H1 (cell line): ENCODE results near the gene KIAA0586. TPM values are rescaled to one million over a fixed set of nuclear protein-coding genes. Genes with fewer than 3 reads are reported as not detected.

Experiments used
- CTCF ChIA-PET: fragments of 300-600 bp; sonication (Branson Sonifier 250); formaldehyde crosslinking; loops from one replicate; lab custom pipeline; 2021; ENCODE audit not compliant: partially characterized antibody; lab: Charles Lee
- POLR2A ChIA-PET: fragments of 300-600 bp; sonication (Branson Sonifier 250); formaldehyde crosslinking; loops from one replicate; lab custom pipeline; 2021; ENCODE audit warnings: inconsistent platforms; ENCODE audit not compliant: partially characterized antibody; lab: Charles Lee
- DNase-seq, 2 experiments: peaks; one replicate each; pipeline versions ENCODE4 v3.0.0 to v3.0.0-alpha.2; 2010 to 2022; ENCODE audit warnings: low spot score in 2 of 2, low read depth in 1 of 2, mixed read lengths in 1 of 2
- FAIRE-seq: peaks from 2 replicates; lab custom pipeline; 2011; peaks lifted over from hg19 to GRCh38; lab: Jason Lieb, UNC
- H2AFZ ChIP-seq: 2 replicates; pipeline ENCODE4 v1.8.1; 2012; ENCODE audit warnings: low read length, inconsistent platforms
- H2AK5ac ChIP-seq: 2 replicates; pipeline ENCODE4 v1.6.1; 2013; ENCODE audit warnings: low read depth, low read length
- H2BK120ac ChIP-seq: replicated peaks from 2 replicates; pipeline ENCODE3; 2013; ENCODE audit warnings: low read depth, low read length, inconsistent platforms
- H2BK12ac ChIP-seq: 2 replicates; pipeline ENCODE4 v1.6.1; 2013; ENCODE audit warnings: low read depth, low read length
- H2BK15ac ChIP-seq: 2 replicates; pipeline ENCODE4 v1.6.1; 2013; ENCODE audit warnings: low read length
- H2BK20ac ChIP-seq: 2 replicates; pipeline ENCODE4 v1.6.1; 2013; ENCODE audit warnings: low read length
- H2BK5ac ChIP-seq: 2 replicates; pipeline ENCODE4 v1.6.1; 2013; ENCODE audit warnings: low read depth, low read length
- H3K14ac ChIP-seq: 2 replicates; pipeline ENCODE4 v1.6.1; 2013; ENCODE audit warnings: inconsistent platforms; ENCODE audit not compliant: insufficient read length
- H3K18ac ChIP-seq: 2 replicates; pipeline ENCODE4 v1.6.1; 2013; ENCODE audit warnings: low read length; ENCODE audit errors: extremely low read depth
- H3K23ac ChIP-seq: 2 replicates; pipeline ENCODE4 v1.6.1; 2013; ENCODE audit warnings: inconsistent platforms; ENCODE audit not compliant: insufficient read length
- H3K23me2 ChIP-seq: 2 replicates; pipeline ENCODE4 v1.6.1; 2013; ENCODE audit warnings: low read depth, low read length
- H3K27ac ChIP-seq: 2 replicates; pipeline ENCODE4 v1.6.1; 2011; ENCODE audit warnings: low read depth, low read length, inconsistent platforms
- H3K27me3 ChIP-seq, 4 experiments: replicated peaks in 1 of 4; 1 replicate in 1 of 4; 2 replicates in 3 of 4; pipeline versions ENCODE4 v1.6.1 to v1.8.1; 2011 to 2013; ENCODE audit warnings: low read length in 3 of 4, mild to moderate bottlenecking in 3 of 4, inconsistent platforms in 2 of 4, mixed read lengths in 2 of 4, moderate library complexity in 1 of 4; ENCODE audit not compliant: control insufficient read depth in 3 of 4, insufficient read depth in 3 of 4; ENCODE audit errors: extremely low read depth in 1 of 4
- H3K36me3 ChIP-seq, 4 experiments: 2 replicates each; pipeline versions ENCODE4 v1.6.1 to v1.8.1; 2011 to 2013; ENCODE audit warnings: mild to moderate bottlenecking in 4 of 4, low read length in 3 of 4, moderate library complexity in 2 of 4, control low read depth in 1 of 4, inconsistent platforms in 1 of 4; ENCODE audit not compliant: insufficient read depth in 4 of 4, control insufficient read depth in 2 of 4
- H3K4ac ChIP-seq: replicated peaks from 2 replicates; pipeline ENCODE3; 2013; ENCODE audit warnings: low read length, low read depth, mixed read lengths, inconsistent platforms; ENCODE audit not compliant: insufficient read length
- H3K4me1 ChIP-seq, 4 experiments: replicated peaks in 1 of 4; 1 replicate in 1 of 4; 2 replicates in 3 of 4; pipeline versions ENCODE4 v1.6.1 to v1.8.1; 2011 to 2013; ENCODE audit warnings: low read length in 3 of 4, inconsistent platforms in 2 of 4, mixed read lengths in 1 of 4; ENCODE audit not compliant: insufficient read depth in 4 of 4, control insufficient read depth in 3 of 4
- H3K4me2 ChIP-seq, 2 experiments: 2 replicates each; pipeline versions ENCODE4 v1.6.1 to v1.8.1; 2011 to 2013; ENCODE audit warnings: low read depth in 2 of 2, low read length in 2 of 2, control low read depth in 1 of 2, inconsistent platforms in 1 of 2, mild to moderate bottlenecking in 1 of 2; ENCODE audit not compliant: insufficient read depth in 1 of 2
- H3K4me3 ChIP-seq, 4 experiments: fragments of 200-600, 300-600 bp in 1 of 4; sonication (generic), shearing (Covaris generic), sonication (Bioruptor Twin) in 1 of 4; 2 replicates each; pipeline versions ENCODE4 v1.5.1 to v1.8.1; 2011 to 2016; ENCODE audit warnings: low read length in 4 of 4, low read depth in 3 of 4, control low read depth in 2 of 4, inconsistent platforms in 2 of 4, mild to moderate bottlenecking in 2 of 4, mixed read lengths in 1 of 4, moderate library complexity in 1 of 4; ENCODE audit not compliant: insufficient read depth in 2 of 4; ENCODE audit errors: extremely low read depth in 1 of 4
- H3K56ac ChIP-seq: replicated peaks from 2 replicates; pipeline ENCODE3; 2013; ENCODE audit warnings: low read depth, mild to moderate bottlenecking, mixed read lengths, low read length, inconsistent platforms; ENCODE audit not compliant: insufficient read length
- H3K79me1 ChIP-seq: 2 replicates; pipeline ENCODE4 v1.6.1; 2013; ENCODE audit warnings: low read depth, low read length, control low read depth
- H3K79me2 ChIP-seq, 2 experiments: 2 replicates each; pipeline versions ENCODE4 v1.6.1 to v1.8.1; 2012 to 2013; ENCODE audit warnings: low read length in 2 of 2, mild to moderate bottlenecking in 2 of 2, inconsistent platforms in 1 of 2; ENCODE audit not compliant: insufficient read depth in 2 of 2, control insufficient read depth in 1 of 2
- H3K9ac ChIP-seq, 4 experiments: replicated peaks in 1 of 4; 1 replicate in 1 of 4; 2 replicates in 3 of 4; pipeline versions ENCODE4 v1.6.1 to v1.8.1; 2011 to 2013; ENCODE audit warnings: low read depth in 3 of 4, low read length in 3 of 4, control low read depth in 2 of 4, mild to moderate bottlenecking in 2 of 4, moderate library complexity in 2 of 4, inconsistent platforms in 1 of 4; ENCODE audit errors: extremely low read depth in 1 of 4
- H3K9me3 ChIP-seq, 2 experiments: 2 replicates each; pipeline versions ENCODE4 v1.6.1 to v1.8.1; 2012 to 2013; ENCODE audit warnings: mild to moderate bottlenecking in 2 of 2, moderate library complexity in 2 of 2, control low read depth in 1 of 2, inconsistent platforms in 1 of 2, low read depth in 1 of 2, low read length in 1 of 2, mixed read lengths in 1 of 2; ENCODE audit not compliant: insufficient read depth in 2 of 2
- H4K20me1 ChIP-seq, 2 experiments: replicated peaks in 1 of 2; 2 replicates each; pipeline versions ENCODE3 to v1.8.1; 2011 to 2013; ENCODE audit warnings: inconsistent platforms in 2 of 2, low read length in 2 of 2, mild to moderate bottlenecking in 1 of 2; ENCODE audit not compliant: insufficient read depth in 2 of 2, control insufficient read depth in 1 of 2
- H4K5ac ChIP-seq: 2 replicates; pipeline ENCODE4 v1.6.1; 2013; ENCODE audit warnings: low read length, low read depth, mixed read lengths, inconsistent platforms; ENCODE audit not compliant: insufficient read length
- H4K8ac ChIP-seq: 2 replicates; pipeline ENCODE4 v1.8.0; 2013; ENCODE audit warnings: mild to moderate bottlenecking, moderate library complexity, low read length, inconsistent platforms; ENCODE audit not compliant: insufficient read depth; ENCODE audit errors: extremely low read depth
- H4K91ac ChIP-seq: replicated peaks from 2 replicates; pipeline ENCODE3; 2013; ENCODE audit warnings: low read length, mixed read lengths, inconsistent platforms; ENCODE audit not compliant: insufficient read length
- ATF2 ChIP-seq: IDR thresholded peaks from 2 replicates; pipeline ENCODE4 v1.6.1; 2012; ENCODE audit warnings: low read length, inconsistent platforms
- CHD2 ChIP-seq: IDR thresholded peaks from 2 replicates; pipeline ENCODE4 v1.6.1; 2012; ENCODE audit warnings: low read length, improper control_type of control experiment
- CTBP2 ChIP-seq: IDR thresholded peaks from 2 replicates; pipeline ENCODE4 v1.7.0; 2011; ENCODE audit warnings: borderline replicate concordance, mild to moderate bottlenecking, moderate library complexity, mixed read lengths, low read length; ENCODE audit not compliant: insufficient read depth, insufficient read length
- E2F6 ChIP-seq: IDR thresholded peaks from 2 replicates; pipeline ENCODE4 v1.6.1; 2012; ENCODE audit warnings: inconsistent platforms
- EZH2 ChIP-seq: fragments of 200-600 bp; sonication (generic); IDR thresholded peaks from 2 replicates; pipeline ENCODE4 v1.7.1; 2012; ENCODE audit warnings: low read depth, mild to moderate bottlenecking, moderate library complexity, low read length, inconsistent platforms; ENCODE audit not compliant: severe bottlenecking
- TBP ChIP-seq: IDR thresholded peaks from 2 replicates; pipeline ENCODE4 v1.6.1; 2011; ENCODE audit warnings: low read depth, low read length, improper control_type of control experiment
- TEAD4 ChIP-seq: IDR thresholded peaks from 2 replicates; pipeline ENCODE4 v1.6.1; 2012; ENCODE audit warnings: low read depth, low read length, inconsistent platforms, mixed read lengths
- USF2 ChIP-seq: IDR thresholded peaks from 2 replicates; pipeline ENCODE4 v1.6.1; 2011; ENCODE audit warnings: low read length, improper control_type of control experiment
- WGBS, 2 experiments: shearing (Covaris generic) in 1 of 2; methylation state at CpG; one replicate each; pipeline versions ENCODE4 v1.1.6 to v1.1.7; 2013 to 2015; ENCODE audit warnings: low lambda C conversion rate in 2 of 2, mixed read lengths in 2 of 2, inconsistent platforms in 1 of 2, low coverage in 1 of 2, missing lambda C conversion rate in 1 of 2; ENCODE audit not compliant: insufficient replicate concordance in 2 of 2, insufficient coverage in 1 of 2, insufficient read length in 1 of 2; ENCODE audit errors: extremely low coverage in 1 of 2, missing lambda C conversion rate in 1 of 2; 5-methylcytosine and 5-hydroxymethylcytosine counted together
- polyA plus RNA-seq, 7 experiments: library from polyadenylated mRNA; depleted of rRNA in 3 of 7; stranded (reverse) in 5 of 7; unstranded in 2 of 7; fragments of >200 nt in 5 of 7; fragments of 200-250 nt in 2 of 7; gene quantifications; 1 replicate in 5 of 7; 2 replicates in 1 of 7; 4 replicates in 1 of 7; pipeline versions ENCODE4 v1.2.1 to v1.2.3, GENCODE V29; 2011 to 2013; ENCODE audit warnings: missing spikeins in 2 of 7, mixed read lengths in 2 of 7
- total RNA-seq: library from RNA; stranded (reverse); fragmentation: NEBNext Ultra II Directional; extraction: Animal tissue kit (Norgen Biotek cat#: 25700); gene quantifications from 2 replicates; pipeline ENCODE4 v1.2.1, GENCODE V29; 2021

The KIAA0586 gene
- total and polyA plus RNA-seq, 2 of the 8 experiments (the other 6 are each of a cell fraction or from before 2014, with no cell fraction given): 7.2 to 24.8 TPM

- Histone ChIP-seq H4K8ac (no peak overlapping the region), H4K91ac (no peak overlapping the region), H3K14ac (no peak overlapping the region), H2BK120ac (no peak overlapping the region), H3K4me3 (no peak overlapping the region), H4K5ac (no peak overlapping the region), H2AFZ (no peak overlapping the region), H3K18ac (no peak overlapping the region), H3K27ac (no peak overlapping the region), H3K9me3 (no peaks in the 10 kb centered on the region), H3K79me1 (no peaks in the 10 kb centered on the region), H3K23ac (no peak overlapping the region), H3K23me2 (no peaks in the 10 kb centered on the region), H3K4me2 (no peak overlapping the region), H2BK12ac (no peak overlapping the region), H3K4ac (no peak overlapping the region), H2AK5ac (no peak overlapping the region), H3K36me3 (peaks cover 0 to 22% (median 7%) of the 10 kb centered on the region in 4 experiments; a peak in 4 of 8 replicates), H2BK15ac (no peak overlapping the region), H3K79me2 (no peaks in the 10 kb centered on the region), H3K4me1 (no peaks in the 10 kb centered on the region), H3K56ac (no peak overlapping the region), H3K9ac (no peak overlapping the region), H2BK20ac (no peak overlapping the region), H4K20me1 (no peaks in the 10 kb centered on the region), H3K27me3 (no peaks in the 10 kb centered on the region), H2BK5ac (no peak overlapping the region)
- ChIA-PET CTCF (interaction anchor here (0.5 kb wide), 1 partner anchor 781 kb away, joined by 3 read pairs; no protein-coding TSS in a partner anchor), POLR2A (no interaction called here)
- FAIRE-seq (no peak), DNase-seq (no peak)
- WGBS, 2 experiments: 89% methylated on average over 2 of the region's 2 CpGs; no CpG with 5 or more reads in 1 of the 2 experiments
- TF ChIP-seq CTBP2 (no peak), USF2 (no peak), E2F6 (no peak), TBP (no peak), EZH2 (no peak), ATF2 (no peak), TEAD4 (no peak), CHD2 (no peak)
Measured at GRCh38 chr14:58465421-58465820, 37.9 kb downstream of the KIAA0586 start.
